ENCODE results near the gene TCF4. TPM values are rescaled to one million over a fixed set of nuclear protein-coding genes. Genes with fewer than 3 reads are reported as not detected.
"Not testable (repeated sequence)": the region's sequence is repeated elsewhere in the genome, so short reads cannot be mapped to it uniquely, and the experiment has no call there.

TCF4 gene
- total RNA-seq, 1 experiment from 2014 or later, result 14.7 TPM

- DNase-seq (ENCODE audit: low read depth), result no peak
These were observed 108.2 kb downstream of the TCF4 start for GRCh38 chr18:55479656-55480420.

- DNase-seq (ENCODE audit: low read depth), result no peak
These were observed 110.0 kb downstream of the TCF4 start for GRCh38 chr18:55477860-55478581.

GRCh38 chr18:55477499-55477859 lies 110.5 kb downstream of the TCF4 start:
- peak; percentile 73 for DNase-seq (ENCODE audit: low read depth)

- DNase-seq (ENCODE audit: low read depth), result no peak
These were observed 112.1 kb downstream of the TCF4 start for GRCh38 chr18:55475916-55476315.

- no peak for DNase-seq (ENCODE audit: low read depth)
These were observed 112.5 kb downstream of the TCF4 start for GRCh38 chr18:55475467-55475866.

- DNase-seq (ENCODE audit: low read depth), result no peak
These were observed 114.4 kb downstream of the TCF4 start for GRCh38 chr18:55473560-55473959.

- no peak for DNase-seq (ENCODE audit: low read depth)
These were observed 114.9 kb downstream of the TCF4 start for GRCh38 chr18:55473058-55473457.

GRCh38 chr18:55470826-55471225 lies 117.2 kb downstream of the TCF4 start:
- no peak for DNase-seq (ENCODE audit: low read depth)

GRCh38 chr18:55469134-55469533 lies 118.9 kb downstream of the TCF4 start:
- DNase-seq (ENCODE audit: low read depth), result not testable (repeated sequence)

- no peak for DNase-seq (ENCODE audit: low read depth)
These were observed 121.2 kb downstream of the TCF4 start for GRCh38 chr18:55466789-55467188.

GRCh38 chr18:55465313-55465712 lies 122.7 kb downstream of the TCF4 start:
- DNase-seq (ENCODE audit: low read depth), result no peak

- DNase-seq (ENCODE audit: low read depth), result no peak
These were observed 123.4 kb downstream of the TCF4 start for GRCh38 chr18:55464581-55464980.

GRCh38 chr18:55462652-55463051 lies 125.3 kb downstream of the TCF4 start:
- no peak for DNase-seq (ENCODE audit: low read depth)

- no peak for DNase-seq (ENCODE audit: low read depth)
These were observed 126.1 kb downstream of the TCF4 start for GRCh38 chr18:55461848-55462247.

- DNase-seq (ENCODE audit: low read depth), result no peak
These were observed 129.4 kb downstream of the TCF4 start for GRCh38 chr18:55458456-55459203.

GRCh38 chr18:55457028-55457427 lies 131.0 kb downstream of the TCF4 start:
- DNase-seq (ENCODE audit: low read depth), result no peak

GRCh38 chr18:55455938-55456337 lies 132.1 kb downstream of the TCF4 start:
- no peak for DNase-seq (ENCODE audit: low read depth)

GRCh38 chr18:55453186-55453585 lies 134.8 kb downstream of the TCF4 start:
- no peak for DNase-seq (ENCODE audit: low read depth)

- DNase-seq (ENCODE audit: low read depth), result no peak
These were observed 135.8 kb downstream of the TCF4 start for GRCh38 chr18:55452123-55452611.

- DNase-seq (ENCODE audit: low read depth), result no peak
These were observed 138.4 kb downstream of the TCF4 start for GRCh38 chr18:55449412-55450140.

GRCh38 chr18:55448420-55448819 lies 139.6 kb downstream of the TCF4 start:
- no peak for DNase-seq (ENCODE audit: low read depth)
